ENCODE data around the gene PRCD. TPM values are rescaled to one million over a fixed set of nuclear protein-coding genes. Genes with fewer than 3 reads are reported as not detected.
"Not testable (repeated sequence)": the region's sequence is repeated elsewhere in the genome, so short reads cannot be mapped to it uniquely, and the experiment has no call there.

The PRCD gene
- total and polyA plus RNA-seq, 12 donors: 1.5 to 17.3 (median 2.6) TPM

DNA sequence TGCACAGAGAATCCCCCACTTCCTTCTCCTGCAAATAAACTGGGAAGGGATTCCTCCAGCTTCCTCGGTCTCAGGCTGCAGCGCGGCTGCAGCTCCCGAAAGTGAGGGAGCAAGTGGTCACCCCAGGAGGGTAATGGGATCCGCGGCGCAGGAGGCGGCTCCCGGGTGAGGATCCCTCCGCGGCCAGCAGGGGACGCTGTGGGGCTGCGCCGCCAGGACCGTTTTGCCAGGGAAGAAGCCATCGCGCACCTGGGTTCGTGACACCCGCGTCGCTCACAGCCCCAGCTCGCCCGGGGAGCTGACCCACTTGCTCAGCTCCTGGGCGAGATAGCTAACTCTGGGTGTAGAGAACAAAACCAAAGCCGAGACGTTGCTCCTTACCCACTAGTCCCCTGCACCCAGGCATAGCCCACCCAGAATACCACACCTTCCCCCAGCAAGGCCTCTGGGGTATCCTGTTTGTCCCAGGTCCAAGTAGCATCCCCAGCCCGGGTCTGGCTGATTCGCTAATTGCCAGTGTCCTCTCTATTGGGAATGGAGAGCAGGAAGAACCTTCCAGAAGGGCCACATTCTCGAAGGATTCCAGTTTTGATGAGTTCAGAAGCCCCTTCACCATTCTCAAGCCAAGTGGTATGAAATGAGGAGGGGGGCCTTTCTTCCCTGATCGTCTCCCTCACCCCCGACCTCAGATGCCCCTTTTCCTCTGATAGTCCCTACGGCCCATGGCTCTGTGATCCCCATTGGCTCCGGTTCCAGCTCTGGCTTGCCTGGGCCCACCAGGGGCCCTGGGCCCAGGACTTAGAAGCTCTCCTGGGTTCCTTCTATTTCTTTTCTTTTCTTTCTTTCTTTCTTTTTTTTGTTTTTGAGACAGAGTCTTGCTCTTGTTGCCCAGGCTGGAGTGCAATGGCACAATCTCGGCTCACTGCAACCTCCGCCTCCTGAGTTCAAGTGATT lies 16.5 kb upstream of the PRCD start:
- DNase-seq (peak; percentile 63 to 81), ATAC-seq (peak; percentile 44 to 64 (median 52))
- Histone ChIP-seq H3K36me3 (no peaks in the 10 kb centered on the region), H3K27me3 (no peaks in the 10 kb centered on the region), H3K27ac (no peak overlapping the region), H3K4me1 (peaks cover 15 to 42% (median 35%) of the 10 kb centered on the region in 9 donors), H3K4me3 (no peak overlapping the region), H3K9me3 (no peaks in the 10 kb centered on the region)
- intact Hi-C loops (cut with DNase I): loop anchor here (1.0 to 10.0 kb wide), 11 partner anchors 23 to 104 kb away; no protein-coding TSS in a partner anchor
- TF ChIP-seq, protein P1, sequence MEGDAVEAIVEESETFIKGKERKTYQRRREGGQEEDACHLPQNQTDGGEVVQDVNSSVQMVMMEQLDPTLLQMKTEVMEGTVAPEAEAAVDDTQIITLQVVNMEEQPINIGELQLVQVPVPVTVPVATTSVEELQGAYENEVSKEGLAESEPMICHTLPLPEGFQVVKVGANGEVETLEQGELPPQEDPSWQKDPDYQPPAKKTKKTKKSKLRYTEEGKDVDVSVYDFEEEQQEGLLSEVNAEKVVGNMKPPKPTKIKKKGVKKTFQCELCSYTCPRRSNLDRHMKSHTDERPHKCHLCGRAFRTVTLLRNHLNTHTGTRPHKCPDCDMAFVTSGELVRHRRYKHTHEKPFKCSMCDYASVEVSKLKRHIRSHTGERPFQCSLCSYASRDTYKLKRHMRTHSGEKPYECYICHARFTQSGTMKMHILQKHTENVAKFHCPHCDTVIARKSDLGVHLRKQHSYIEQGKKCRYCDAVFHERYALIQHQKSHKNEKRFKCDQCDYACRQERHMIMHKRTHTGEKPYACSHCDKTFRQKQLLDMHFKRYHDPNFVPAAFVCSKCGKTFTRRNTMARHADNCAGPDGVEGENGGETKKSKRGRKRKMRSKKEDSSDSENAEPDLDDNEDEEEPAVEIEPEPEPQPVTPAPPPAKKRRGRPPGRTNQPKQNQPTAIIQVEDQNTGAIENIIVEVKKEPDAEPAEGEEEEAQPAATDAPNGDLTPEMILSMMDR (IDR thresholded peaks at IDR 0.05): peak; percentile 97 to 100 (median 100)
- WGBS, 2 donors: 23 to 25% methylated on average over 35 of the region's 35 CpGs

DNA sequence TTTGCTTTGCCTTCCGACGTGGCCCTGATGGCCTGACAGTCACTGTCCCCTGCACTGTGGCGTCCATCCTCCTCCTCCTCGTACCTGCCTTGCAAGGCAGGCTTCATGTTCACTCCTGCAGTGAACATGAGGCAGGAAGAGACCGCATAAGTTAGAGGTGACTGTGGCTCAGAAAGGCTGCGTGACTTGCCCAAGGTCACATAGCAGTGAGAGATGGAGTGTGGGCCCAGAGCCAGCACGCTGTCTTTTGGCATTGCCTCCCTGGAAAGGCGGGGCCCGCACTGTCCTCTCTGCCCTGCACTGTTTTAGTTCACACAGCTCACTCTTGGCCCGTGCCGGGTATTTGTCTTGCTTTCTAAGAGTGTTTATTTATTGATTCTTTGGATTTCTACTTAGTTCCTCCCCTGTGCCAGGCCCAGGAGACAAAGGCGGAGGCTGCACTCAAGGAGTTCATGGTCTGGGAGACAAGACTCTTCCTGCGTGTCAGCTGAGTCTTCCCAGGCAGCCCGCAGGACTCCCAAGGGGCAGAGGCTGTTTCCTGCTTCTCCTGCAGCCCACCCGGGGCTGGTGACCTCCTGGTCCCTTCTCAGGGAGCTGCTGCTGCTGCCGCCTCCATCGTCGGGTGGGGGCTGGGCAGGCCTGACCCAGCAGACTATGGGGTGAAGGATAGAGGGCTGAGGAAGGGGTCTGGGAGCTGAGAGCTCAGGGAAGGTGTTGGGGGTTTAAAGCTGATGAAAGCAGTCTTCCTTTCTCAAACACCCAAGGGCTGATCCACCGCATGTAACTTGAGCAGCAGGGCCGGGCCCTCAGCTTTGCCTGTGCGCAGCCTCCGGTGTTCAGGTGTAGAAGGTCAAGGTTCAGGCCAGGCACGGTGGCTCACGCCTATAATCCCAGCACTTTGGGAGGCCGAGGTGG lies 15.0 kb upstream of the PRCD start:
- 52 to 59% methylated on average over 25 of the region's 25 CpGs for WGBS, 2 donors
- no peaks in the 10 kb centered on the region for H3K27me3 ChIP-seq
- intact Hi-C loops (cut with DNase I): loop anchor here in 6 of 10 donors (1.0 to 10.0 kb wide), 4 partner anchors 61 to 102 kb away; no protein-coding TSS in a partner anchor
- TF ChIP-seq, protein P1 (IDR thresholded peaks at IDR 0.05): no peak
- ATAC-seq (peak in 5 of 8 donors; percentile 10 to 57 (median 24)), DNase-seq (peak; percentile 65 to 81)
- peak overlapping the region in 9 of 10 donors; percentile 13 to 71 (median 51) for H3K27ac ChIP-seq
- H3K36me3 ChIP-seq: no peaks in the 10 kb centered on the region
- peaks cover 27 to 57% (median 50%) of the 10 kb centered on the region in 9 donors for H3K4me1 ChIP-seq
- no peaks in the 10 kb centered on the region for H3K9me3 ChIP-seq
- H3K4me3 ChIP-seq: no peak overlapping the region

DNA sequence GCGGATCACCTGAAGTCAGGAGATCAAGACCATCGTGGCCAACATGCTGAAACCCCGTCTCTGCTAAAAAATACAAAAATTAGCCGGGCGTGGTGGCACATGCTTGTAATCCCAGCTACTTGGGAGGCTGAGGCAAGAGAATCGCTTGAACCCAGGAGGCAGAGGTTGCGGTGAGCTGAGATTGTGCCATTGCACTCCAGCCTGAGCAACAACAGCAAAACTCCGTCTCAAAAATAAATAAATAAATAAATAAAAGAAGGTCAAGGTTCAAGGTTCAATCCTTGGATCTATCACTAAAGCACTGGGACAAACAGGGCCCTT lies 14.4 kb upstream of the PRCD start:
- H3K9me3 ChIP-seq, H3K36me3 ChIP-seq, H3K27me3 ChIP-seq, H3K4me3 ChIP-seq, DNase-seq, ATAC-seq: not testable (repeated sequence)
- WGBS, 2 donors: 86 to 95% methylated on average over 8 of the region's 8 CpGs
- Histone ChIP-seq H3K4me1 (peaks cover 31 to 63% (median 56%) of the 10 kb centered on the region in 9 donors), H3K27ac (peak overlapping the region in 9 of 10 donors; percentile 13 to 71 (median 51))
- intact Hi-C loops (cut with DNase I): loop anchor here in 2 of 10 donors (10.0 kb wide), 1 partner anchor 99 kb away; no protein-coding TSS in a partner anchor

DNA sequence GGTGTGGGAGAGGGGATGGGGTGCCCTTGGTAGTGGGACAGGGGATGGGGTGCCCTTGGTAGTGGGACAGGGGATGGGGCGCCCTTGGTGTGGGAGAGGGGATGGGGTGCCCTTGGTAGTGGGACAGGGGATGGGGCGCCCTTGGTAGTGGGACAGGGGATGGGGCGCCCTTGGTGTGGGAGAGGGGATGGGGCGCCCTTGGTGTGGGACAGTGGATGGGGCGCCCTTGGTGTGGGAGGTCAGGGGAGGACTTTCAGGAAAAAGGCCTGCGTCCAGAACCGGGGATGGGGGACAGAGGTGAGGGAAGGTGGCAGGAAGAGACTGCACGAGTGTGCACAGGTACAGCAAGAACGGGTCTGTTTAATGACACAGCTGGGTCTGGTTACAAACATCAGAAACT lies 12.8 kb upstream of the PRCD start:
- not testable (repeated sequence) for DNase-seq, H3K9me3 ChIP-seq, H3K27me3 ChIP-seq, ATAC-seq, H3K36me3 ChIP-seq
- WGBS, 2 donors: 61 to 69% methylated on average over 9 of the region's 9 CpGs
- peak overlapping the region; percentile 93 to 99 (median 96) for H3K27ac ChIP-seq
- H3K4me1 ChIP-seq: peaks cover 45 to 77% (median 70%) of the 10 kb centered on the region in 9 donors
- intact Hi-C loops (cut with DNase I): loop anchor here in 2 of 10 donors (10.0 kb wide), 1 partner anchor 98 kb away; no protein-coding TSS in a partner anchor
- H3K4me3 ChIP-seq: peak overlapping the region in 2 of 10 donors; percentile 39 to 43
